Panc1 (cell line): ENCODE data around the gene UBE2Q1. TPM values are rescaled to one million over a fixed set of nuclear protein-coding genes. Genes with fewer than 3 reads are reported as not detected.

Experiments
- ATAC-seq: fragments of 200-7000 bp; cut with Tn5 transposase; 2 replicates; pipeline ENCODE4 v1.9.1; 2020; ENCODE audit warnings: mild to moderate bottlenecking, moderate library complexity
- BruUV-seq: library from RNA; stranded (reverse); fragments of 400-500 nt; replicated peaks from 2 replicates; lab custom pipeline; 2021; lab: Mats Ljungman, UMichigan
- CTCF ChIA-PET: fragments of 300-600 bp; sonication (Branson Sonifier 250); formaldehyde crosslinking; loops from one replicate; lab custom pipeline; 2022; ENCODE audit warnings: antibody characterized with exemption; lab: Charles Lee
- POLR2A ChIA-PET: fragments of 300-600 bp; sonication (Branson Sonifier 250); formaldehyde crosslinking; loops from one replicate; lab custom pipeline; 2022; ENCODE audit warnings: antibody characterized with exemption; lab: Charles Lee
- DNase-seq: peaks from one replicate; pipeline ENCODE4 v3.0.0-alpha.2; 2010; ENCODE audit warnings: low read depth, low spot score
- H3K27ac ChIP-seq: 2 replicates; pipeline ENCODE4 v1.5.1; 2011; ENCODE audit warnings: mild to moderate bottlenecking, low read length, inconsistent platforms
- H3K27me3 ChIP-seq: fragments of 200-500 bp; sonication (Bioruptor generic); 2 replicates; pipeline ENCODE4 v1.6.0; 2014; ENCODE audit warnings: low read length, inconsistent platforms; ENCODE audit not compliant: control insufficient read depth, insufficient read depth
- H3K36me3 ChIP-seq: fragments of 200-500 bp; sonication (Bioruptor generic); 2 replicates; pipeline ENCODE4 v1.5.1; 2014; ENCODE audit warnings: inconsistent platforms, mild to moderate bottlenecking, low read length, moderate library complexity; ENCODE audit not compliant: control insufficient read depth, insufficient read depth
- H3K4me1 ChIP-seq: 2 replicates; pipeline ENCODE4 v1.5.1; 2011; ENCODE audit warnings: inconsistent platforms, mild to moderate bottlenecking, low read length, moderate library complexity; ENCODE audit not compliant: control insufficient read depth, insufficient read depth
- H3K4me3 ChIP-seq, 2 experiments: 2 replicates each; pipeline ENCODE4 v1.5.1; 2011 to 2012; ENCODE audit warnings: low read depth in 2 of 2, low read length in 2 of 2, mild to moderate bottlenecking in 2 of 2, inconsistent platforms in 1 of 2, moderate library complexity in 1 of 2
- H3K9me3 ChIP-seq: fragments of 200-500 bp; sonication (Bioruptor generic); 2 replicates; pipeline ENCODE4 v1.5.1; 2014; ENCODE audit warnings: low read depth, mild to moderate bottlenecking, inconsistent platforms, low read length, moderate library complexity; ENCODE audit not compliant: control insufficient read depth, insufficient read depth
- POLR2AphosphoS5 ChIP-seq: IDR thresholded peaks from 2 replicates; pipeline ENCODE4 v1.6.1; 2012; ENCODE audit warnings: mild to moderate bottlenecking, low read depth, low read length, moderate library complexity
- REST ChIP-seq, 2 experiments: IDR thresholded peaks; 2 replicates each; pipeline ENCODE4 v1.6.1; 2011 to 2012; ENCODE audit warnings: low read depth in 2 of 2, control low read depth in 1 of 2, low read length in 1 of 2, mild to moderate bottlenecking in 1 of 2, moderate library complexity in 1 of 2; ENCODE audit not compliant: insufficient read depth in 1 of 2
- SIN3A ChIP-seq: IDR thresholded peaks from 2 replicates; pipeline ENCODE4 v1.6.1; 2012; ENCODE audit warnings: low read depth, mild to moderate bottlenecking, low read length, moderate library complexity, borderline replicate concordance; ENCODE audit not compliant: insufficient read depth
- TCF7L2 ChIP-seq: IDR thresholded peaks from 2 replicates; pipeline ENCODE4 v1.6.1; 2011; ENCODE audit warnings: mild to moderate bottlenecking, low read depth, low read length, inconsistent platforms
- in situ Hi-C: cut with HindIII; loops from 2 replicates; pipeline ENCODE4 v1.10.0; 2016; ENCODE audit warnings: low sequenced_read_pairs, low pct_unique_long_range_greater_than_20kb
- intact Hi-C: fragments of 100-400 bp; cut with micrococcal nuclease; formaldehyde crosslinking; loops from one replicate; pipeline ENCODE4 v1.10.0; 2022; ENCODE audit not compliant: unreplicated experiment
- total RNA-seq: library from RNA; stranded (reverse); gene quantifications from one replicate; pipeline ENCODE4 v1.2.1, GENCODE V29; 2021; ENCODE audit not compliant: unreplicated experiment
- TF ChIP-seq, protein P1 (sequence below): fragments of 450-650 bp; IDR thresholded peaks from 2 replicates; pipeline ENCODE4 v1.5.1; 2017; ENCODE audit warnings: mild to moderate bottlenecking

UBE2Q1 gene
- total RNA-seq, 1 experiment from 2014 or later, result 96.0 TPM

GRCh38 chr1:154501423-154502065, 56.9 kb downstream of the UBE2Q1 start:
- H3K4me3 ChIP-seq, result peak overlapping the region; percentile 13 to 15; a peak in 3 of 4 replicates
- no peaks in the 10 kb centered on the region for H3K4me1 ChIP-seq
- in situ Hi-C loops (no loop called here), intact Hi-C loops (no loop called here)
- no peak for DNase-seq
- no peak for TF ChIP-seq POLR2AphosphoS5
- TF ChIP-seq TCF7L2, result no peak
- TF ChIP-seq, protein P1, sequence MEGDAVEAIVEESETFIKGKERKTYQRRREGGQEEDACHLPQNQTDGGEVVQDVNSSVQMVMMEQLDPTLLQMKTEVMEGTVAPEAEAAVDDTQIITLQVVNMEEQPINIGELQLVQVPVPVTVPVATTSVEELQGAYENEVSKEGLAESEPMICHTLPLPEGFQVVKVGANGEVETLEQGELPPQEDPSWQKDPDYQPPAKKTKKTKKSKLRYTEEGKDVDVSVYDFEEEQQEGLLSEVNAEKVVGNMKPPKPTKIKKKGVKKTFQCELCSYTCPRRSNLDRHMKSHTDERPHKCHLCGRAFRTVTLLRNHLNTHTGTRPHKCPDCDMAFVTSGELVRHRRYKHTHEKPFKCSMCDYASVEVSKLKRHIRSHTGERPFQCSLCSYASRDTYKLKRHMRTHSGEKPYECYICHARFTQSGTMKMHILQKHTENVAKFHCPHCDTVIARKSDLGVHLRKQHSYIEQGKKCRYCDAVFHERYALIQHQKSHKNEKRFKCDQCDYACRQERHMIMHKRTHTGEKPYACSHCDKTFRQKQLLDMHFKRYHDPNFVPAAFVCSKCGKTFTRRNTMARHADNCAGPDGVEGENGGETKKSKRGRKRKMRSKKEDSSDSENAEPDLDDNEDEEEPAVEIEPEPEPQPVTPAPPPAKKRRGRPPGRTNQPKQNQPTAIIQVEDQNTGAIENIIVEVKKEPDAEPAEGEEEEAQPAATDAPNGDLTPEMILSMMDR, result no peak
- TF ChIP-seq SIN3A, result no peak
- no peak for TF ChIP-seq REST (IDR thresholded peaks at IDR 0.05; ENCODE audit: insufficient read depth in 1 of 2, low read depth in 2 of 2, low read length in 1 of 2)
- H3K36me3 ChIP-seq, result no peaks in the 10 kb centered on the region
- no TSS peak for BruUV-seq
- peak; percentile 64 for ATAC-seq
- CTCF ChIA-PET, result no interaction called here
- H3K9me3 ChIP-seq, result no peaks in the 10 kb centered on the region
- H3K27me3 ChIP-seq, result peaks cover 23% of the 10 kb centered on the region
- no peak overlapping the region for H3K27ac ChIP-seq
- POLR2A ChIA-PET, result interaction anchor here (0.6 kb wide), 1 partner anchor 216 kb away, joined by 3 read pairs; no protein-coding TSS in a partner anchor

GRCh38 chr1:154500533-154500932, 57.9 kb downstream of the UBE2Q1 start:
- H3K27me3 ChIP-seq, result peaks cover 25% of the 10 kb centered on the region

More at GRCh38 chr1:154500533-154500932, 57.9 kb downstream of the UBE2Q1 start:
- ChIA-PET CTCF (no interaction called here), POLR2A (no interaction called here)
- TF ChIP-seq REST (IDR thresholded peaks at IDR 0.05; ENCODE audit: insufficient read depth in 1 of 2, low read depth in 2 of 2, low read length in 1 of 2) (no peak), POLR2AphosphoS5 (no peak), TCF7L2 (no peak), SIN3A (no peak)
- TF ChIP-seq, protein P1, result no peak
- Histone ChIP-seq H3K4me1 (no peaks in the 10 kb centered on the region), H3K36me3 (no peaks in the 10 kb centered on the region), H3K27ac (no peak overlapping the region), H3K9me3 (no peaks in the 10 kb centered on the region), H3K4me3 (no peak overlapping the region)
- no peak for ATAC-seq
- no TSS peak for BruUV-seq
- DNase-seq, result no peak
- in situ Hi-C loops (no loop called here), intact Hi-C loops (no loop called here)
